ENCODE data around the gene TMEM217. TPM values are rescaled to one million over a fixed set of nuclear protein-coding genes. Genes with fewer than 3 reads are reported as not detected.
"Not testable (repeated sequence)": the region's sequence is repeated elsewhere in the genome, so short reads cannot be mapped to it uniquely, and the experiment has no call there.

Gene TMEM217
- polyA plus RNA-seq (2011; rRNA removed) = 7.7 and 7.8 TPM in 2 replicates
- polyA minus RNA-seq (2011; rRNA and poly(A)+ RNA removed) = 4.0 and 7.6 TPM in 2 replicates

DNA sequence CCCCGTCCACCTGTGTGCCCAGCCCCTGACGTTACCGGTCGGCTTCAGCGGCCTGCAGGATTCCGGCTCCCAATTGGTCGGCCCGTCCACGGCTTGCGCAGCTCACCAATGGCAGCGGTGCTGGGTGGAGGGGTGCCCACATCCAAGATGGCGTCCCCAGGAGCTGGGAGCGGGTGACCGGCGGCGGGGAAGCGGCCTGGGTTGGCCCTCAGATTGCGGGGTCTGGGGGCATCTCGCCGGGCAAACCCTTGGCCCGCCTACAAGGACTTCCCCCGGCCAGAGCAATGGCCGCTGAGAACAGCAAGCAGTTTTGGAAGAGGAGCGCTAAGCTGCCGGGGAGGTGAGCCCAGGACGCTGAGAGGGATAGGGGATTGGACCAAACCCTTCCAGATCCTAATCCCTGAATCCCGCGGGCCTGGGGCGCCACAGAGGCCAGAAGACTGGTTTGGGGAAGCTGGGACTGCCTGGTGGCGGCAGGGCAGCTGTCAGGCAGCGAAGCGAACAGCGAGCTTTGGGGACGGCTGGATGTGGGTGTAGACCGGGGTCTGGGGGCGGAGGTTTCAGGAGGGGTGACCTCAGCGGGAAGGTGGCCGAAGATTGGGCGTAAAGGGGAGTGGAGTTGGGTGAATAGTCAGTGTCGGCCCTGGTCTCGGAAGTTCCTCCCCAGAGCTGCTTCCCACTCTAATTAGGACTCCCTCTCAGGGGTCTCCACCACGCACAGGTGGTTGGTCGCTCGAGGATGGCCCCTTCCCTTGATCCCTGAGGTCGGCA is at the start of gene TMEM217, which contains the start of gene TBC1D22B:
Gene TMEM217, minus strand, starts transcription at position 511 of the 771 bp plus-strand sequence. CDS start 39,114 bp downstream, outside the sequence.
Gene TBC1D22B, plus strand, starts transcription at position 139 of the 771 bp plus-strand sequence. Its CDS starts 146 bp downstream, at position 285.
- CTCF ChIA-PET = no interaction called here
- POLR2A ChIA-PET = interaction anchor here (0.8 to 1.3 kb wide), 7 partner anchors 13 to 130 kb away, joined by 3 to 18 read pairs (median 5); no protein-coding TSS in a partner anchor
- peak within 1 kb of the TSS; percentile 90 for H3K27ac ChIP-seq (ENCODE audit: low read depth, low read length)
- no peaks in the 10 kb centered on the region for H3K27me3 ChIP-seq (ENCODE audit: control insufficient read depth, insufficient read depth, low read length)
- DNase-seq (ENCODE audit: low read depth, low spot score) = peak; percentile 72
- TF ChIP-seq, protein P1, sequence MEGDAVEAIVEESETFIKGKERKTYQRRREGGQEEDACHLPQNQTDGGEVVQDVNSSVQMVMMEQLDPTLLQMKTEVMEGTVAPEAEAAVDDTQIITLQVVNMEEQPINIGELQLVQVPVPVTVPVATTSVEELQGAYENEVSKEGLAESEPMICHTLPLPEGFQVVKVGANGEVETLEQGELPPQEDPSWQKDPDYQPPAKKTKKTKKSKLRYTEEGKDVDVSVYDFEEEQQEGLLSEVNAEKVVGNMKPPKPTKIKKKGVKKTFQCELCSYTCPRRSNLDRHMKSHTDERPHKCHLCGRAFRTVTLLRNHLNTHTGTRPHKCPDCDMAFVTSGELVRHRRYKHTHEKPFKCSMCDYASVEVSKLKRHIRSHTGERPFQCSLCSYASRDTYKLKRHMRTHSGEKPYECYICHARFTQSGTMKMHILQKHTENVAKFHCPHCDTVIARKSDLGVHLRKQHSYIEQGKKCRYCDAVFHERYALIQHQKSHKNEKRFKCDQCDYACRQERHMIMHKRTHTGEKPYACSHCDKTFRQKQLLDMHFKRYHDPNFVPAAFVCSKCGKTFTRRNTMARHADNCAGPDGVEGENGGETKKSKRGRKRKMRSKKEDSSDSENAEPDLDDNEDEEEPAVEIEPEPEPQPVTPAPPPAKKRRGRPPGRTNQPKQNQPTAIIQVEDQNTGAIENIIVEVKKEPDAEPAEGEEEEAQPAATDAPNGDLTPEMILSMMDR (IDR thresholded peaks at IDR 0.05; ENCODE audit: low read depth, low read length) = no peak
- H3K9me3 ChIP-seq (ENCODE audit: control insufficient read depth, insufficient read depth, low read length) = no peaks in the 10 kb centered on the region
- H3K4me3 ChIP-seq (ENCODE audit: low read depth, low read length) = peak within 1 kb of the TSS; percentile 90

DNA sequence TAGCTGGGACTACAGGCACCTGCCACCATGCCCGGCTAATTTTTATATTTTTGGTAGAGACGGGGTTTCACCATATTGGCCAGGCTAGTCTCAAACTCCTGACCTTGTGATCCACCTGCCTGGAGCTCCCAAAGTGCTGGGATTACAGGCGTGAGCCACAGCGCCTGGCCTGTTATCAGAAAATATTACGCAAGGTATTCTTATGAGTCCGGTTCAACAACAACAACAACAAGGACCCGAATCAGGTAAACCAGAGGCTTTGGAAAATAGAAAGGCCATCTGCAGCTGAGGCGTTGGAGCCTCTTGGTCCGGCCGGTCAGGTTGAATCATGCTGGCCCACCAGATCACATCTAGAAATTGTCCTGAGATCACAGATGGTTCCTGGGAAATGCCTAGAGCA is 49.5 kb upstream of the TMEM217 start:
- CTCF ChIA-PET = interaction anchor here (1.1 to 1.5 kb wide), 2 partner anchors 18 to 289 kb away, joined by 4 to 7 read pairs; no protein-coding TSS in a partner anchor
- H3K27ac ChIP-seq (ENCODE audit: low read depth, low read length) = peak overlapping the region; percentile 13
- not testable (repeated sequence) for DNase-seq (ENCODE audit: low read depth, low spot score)

DNA sequence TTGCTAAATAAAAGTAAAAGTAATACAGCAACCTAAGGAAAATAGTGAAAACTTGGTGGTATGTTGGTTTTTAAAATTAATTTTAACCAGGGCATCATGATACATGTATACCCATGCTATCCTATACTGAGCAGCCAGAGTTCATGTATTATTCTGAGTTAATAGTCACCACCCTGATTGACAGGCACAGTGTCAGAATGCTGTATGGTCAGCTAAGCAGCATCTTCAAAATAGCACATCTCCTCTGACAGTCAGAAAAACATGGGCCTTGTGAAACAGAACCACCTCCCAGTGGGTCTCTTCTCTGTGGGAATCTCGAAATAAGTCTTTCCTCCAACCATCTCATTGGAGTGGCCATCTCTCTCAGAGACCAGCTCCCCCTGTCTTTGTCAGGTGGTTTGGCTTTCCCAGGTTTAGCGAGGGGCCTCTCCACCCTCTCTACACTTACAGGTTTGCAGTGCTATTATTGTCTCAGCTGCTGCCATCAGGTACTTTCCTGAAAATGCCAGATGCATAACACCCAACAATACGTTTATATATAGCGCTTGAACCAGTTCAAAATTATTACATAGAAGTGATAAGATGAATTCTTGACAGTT is 48.8 kb upstream of the TMEM217 start:
- Histone ChIP-seq H3K27me3 (ENCODE audit: control insufficient read depth, insufficient read depth, low read length) (no peaks in the 10 kb centered on the region), H3K27ac (ENCODE audit: low read depth, low read length) (no peak overlapping the region), H3K9me3 (ENCODE audit: control insufficient read depth, insufficient read depth, low read length) (no peaks in the 10 kb centered on the region), H3K4me3 (ENCODE audit: low read depth, low read length) (no peak overlapping the region)
- ChIA-PET CTCF (interaction anchor here (1.5 kb wide), 1 partner anchor 289 kb away, joined by 4 read pairs; no protein-coding TSS in a partner anchor), POLR2A (no interaction called here)
- no peak for DNase-seq (ENCODE audit: low read depth, low spot score)
- TF ChIP-seq, protein P1 (IDR thresholded peaks at IDR 0.05; ENCODE audit: low read depth, low read length) = no peak

More for the DNA sequence above, 49.5 kb upstream of the TMEM217 start:
- H3K9me3 ChIP-seq (ENCODE audit: control insufficient read depth, insufficient read depth, low read length); H3K4me3 ChIP-seq (ENCODE audit: low read depth, low read length); H3K27me3 ChIP-seq (ENCODE audit: control insufficient read depth, insufficient read depth, low read length): not testable (repeated sequence)
- POLR2A ChIA-PET = interaction anchor here (0.7 kb wide), 1 partner anchor 321 kb away, joined by 4 read pairs; the partner anchor contains the start of gene MTCH1

DNA sequence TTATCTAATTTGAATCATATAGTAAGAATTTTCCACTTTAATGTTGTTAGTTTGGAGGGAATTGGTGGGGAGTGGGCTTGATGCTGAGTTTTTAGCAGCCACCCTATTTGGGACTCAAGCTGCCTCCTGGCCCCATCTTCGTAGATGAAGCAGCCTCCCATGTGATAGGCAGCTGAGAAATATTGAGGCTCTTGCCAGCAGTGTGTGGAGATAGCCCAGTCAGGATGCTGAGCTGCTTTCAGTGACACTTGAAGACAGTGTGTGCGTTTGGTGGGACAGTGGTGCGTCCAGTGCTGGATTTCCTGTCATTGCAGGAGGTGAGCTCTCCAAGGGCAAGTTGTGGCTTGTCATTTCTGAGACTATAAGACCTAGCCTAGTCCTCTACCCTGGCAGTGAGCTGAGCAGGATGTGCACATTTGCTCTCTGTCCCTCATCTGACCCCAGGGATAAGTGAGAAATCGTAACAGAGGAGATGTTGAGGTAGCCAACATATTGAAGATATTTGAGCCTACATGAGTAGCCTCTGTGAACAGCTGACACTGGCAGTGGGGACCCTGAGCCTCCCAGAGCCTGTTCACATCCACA is 48.0 kb upstream of the TMEM217 start:
- Histone ChIP-seq H3K4me3 (ENCODE audit: low read depth, low read length) (no peak overlapping the region), H3K27me3 (ENCODE audit: control insufficient read depth, insufficient read depth, low read length) (no peaks in the 10 kb centered on the region), H3K9me3 (ENCODE audit: control insufficient read depth, insufficient read depth, low read length) (no peaks in the 10 kb centered on the region), H3K27ac (ENCODE audit: low read depth, low read length) (no peak overlapping the region)
- ChIA-PET POLR2A (interaction anchor here (0.6 kb wide), 1 partner anchor 48 kb away, joined by 3 read pairs; the partner anchor contains the start of gene RNF8), CTCF (interaction anchor here (1.2 kb wide), 1 partner anchor 9 kb away, joined by 3 read pairs; no protein-coding TSS in a partner anchor)
- TF ChIP-seq, protein P1 (IDR thresholded peaks at IDR 0.05; ENCODE audit: low read depth, low read length) = no peak
- no peak for DNase-seq (ENCODE audit: low read depth, low spot score)

DNA sequence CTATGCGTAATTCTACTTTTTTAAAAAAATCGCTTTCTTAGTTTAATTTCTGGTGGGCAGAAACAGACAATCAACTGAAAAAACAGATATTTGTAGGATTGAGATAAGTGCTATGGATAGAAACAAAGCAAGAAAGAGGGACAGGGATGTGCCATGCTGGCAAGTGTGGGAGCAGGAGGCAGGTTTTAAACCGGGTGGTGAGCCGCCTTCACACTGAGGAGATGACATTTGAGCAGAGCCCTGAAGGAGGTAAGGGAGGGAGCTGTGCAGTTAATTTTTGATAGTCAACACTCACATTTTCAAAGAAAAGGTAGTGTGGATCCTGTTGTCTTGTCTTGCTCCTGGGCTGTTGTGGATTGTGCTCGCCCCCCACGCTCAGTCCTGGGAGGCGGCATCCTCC is 46.8 kb upstream of the TMEM217 start:
- Histone ChIP-seq H3K9me3 (ENCODE audit: control insufficient read depth, insufficient read depth, low read length) (no peaks in the 10 kb centered on the region), H3K27ac (ENCODE audit: low read depth, low read length) (no peak overlapping the region), H3K4me3 (ENCODE audit: low read depth, low read length) (no peak overlapping the region), H3K27me3 (ENCODE audit: control insufficient read depth, insufficient read depth, low read length) (no peaks in the 10 kb centered on the region)
- TF ChIP-seq, protein P1 (IDR thresholded peaks at IDR 0.05; ENCODE audit: low read depth, low read length) = no peak
- DNase-seq (ENCODE audit: low read depth, low spot score) = no peak
- ChIA-PET CTCF (interaction anchor here (0.6 to 3.0 kb wide), 5 partner anchors 10 to 1979 kb away, joined by 3 to 18 read pairs (median 6); no protein-coding TSS in a partner anchor), POLR2A (no interaction called here)

All from AG04450 (cell line).